ENCODE data around the gene GSKIP.

DNA sequence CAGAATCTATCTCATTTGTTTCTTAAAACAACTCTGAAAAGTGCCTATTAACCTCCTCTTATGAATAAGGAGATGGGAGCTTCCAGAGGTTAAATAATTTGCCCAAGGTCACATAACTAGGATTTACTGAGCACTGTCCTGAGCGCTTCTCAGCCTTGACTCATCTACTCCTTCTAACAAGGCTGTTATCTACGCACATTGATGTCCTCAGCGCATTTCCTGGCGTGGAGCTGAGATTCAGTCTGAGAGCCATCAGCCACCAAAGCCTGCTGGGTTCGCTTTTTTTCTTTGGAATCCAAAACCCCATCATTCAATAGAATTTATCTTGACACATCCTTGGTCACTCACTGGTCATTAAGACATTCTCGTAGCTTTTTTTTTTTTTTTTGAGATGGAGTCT is 57.9 kb downstream of the GSKIP start:
- TF ChIP-seq, protein P1, sequence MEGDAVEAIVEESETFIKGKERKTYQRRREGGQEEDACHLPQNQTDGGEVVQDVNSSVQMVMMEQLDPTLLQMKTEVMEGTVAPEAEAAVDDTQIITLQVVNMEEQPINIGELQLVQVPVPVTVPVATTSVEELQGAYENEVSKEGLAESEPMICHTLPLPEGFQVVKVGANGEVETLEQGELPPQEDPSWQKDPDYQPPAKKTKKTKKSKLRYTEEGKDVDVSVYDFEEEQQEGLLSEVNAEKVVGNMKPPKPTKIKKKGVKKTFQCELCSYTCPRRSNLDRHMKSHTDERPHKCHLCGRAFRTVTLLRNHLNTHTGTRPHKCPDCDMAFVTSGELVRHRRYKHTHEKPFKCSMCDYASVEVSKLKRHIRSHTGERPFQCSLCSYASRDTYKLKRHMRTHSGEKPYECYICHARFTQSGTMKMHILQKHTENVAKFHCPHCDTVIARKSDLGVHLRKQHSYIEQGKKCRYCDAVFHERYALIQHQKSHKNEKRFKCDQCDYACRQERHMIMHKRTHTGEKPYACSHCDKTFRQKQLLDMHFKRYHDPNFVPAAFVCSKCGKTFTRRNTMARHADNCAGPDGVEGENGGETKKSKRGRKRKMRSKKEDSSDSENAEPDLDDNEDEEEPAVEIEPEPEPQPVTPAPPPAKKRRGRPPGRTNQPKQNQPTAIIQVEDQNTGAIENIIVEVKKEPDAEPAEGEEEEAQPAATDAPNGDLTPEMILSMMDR (IDR thresholded peaks at IDR 0.05): no peak
- TF ChIP-seq POLR2A (IDR thresholded peaks at IDR 0.05): no peak

Measured in esophagus squamous epithelium (tissue), 4 donors.